HEK293T (cell line): Measurements from ENCODE around the gene PRIMA1.

ENCODE experiments used
- ARNT ChIP-seq: fragments of 450-650 bp; IDR thresholded peaks from 2 replicates; pipeline ENCODE4 v1.6.1; 2017; ENCODE audit warnings: mild to moderate bottlenecking
- BHLHE40 ChIP-seq: fragments of 450-650 bp; IDR thresholded peaks from 2 replicates; pipeline ENCODE4 v1.6.1; 2016; ENCODE audit warnings: mild to moderate bottlenecking, moderate library complexity, borderline replicate concordance
- CTBP1 ChIP-seq: fragments of 450-650 bp; IDR thresholded peaks from 2 replicates; pipeline ENCODE4 v1.6.1; 2016; ENCODE audit warnings: borderline replicate concordance
- ELF4 ChIP-seq: fragments of 450-650 bp; IDR thresholded peaks from 2 replicates; pipeline ENCODE4 v1.6.1; 2017; ENCODE audit warnings: antibody characterized with exemption
- FOXA1 ChIP-seq: fragments of 450-650 bp; IDR thresholded peaks from 2 replicates; pipeline ENCODE4 v1.6.1; 2016; ENCODE audit warnings: mild to moderate bottlenecking
- FOXM1 ChIP-seq: fragments of 450-650 bp; IDR thresholded peaks from 2 replicates; pipeline ENCODE4 v1.6.1; 2017; ENCODE audit warnings: mild to moderate bottlenecking, borderline replicate concordance
- HDGF ChIP-seq: fragments of 450-650 bp; IDR thresholded peaks from 2 replicates; pipeline ENCODE4 v1.6.1; 2017; ENCODE audit warnings: antibody characterized with exemption, borderline replicate concordance
- L3MBTL2 ChIP-seq: fragments of 450-650 bp; conservative IDR thresholded peaks from 2 replicates; pipeline ENCODE4 v1.6.1; 2016; ENCODE audit warnings: mild to moderate bottlenecking
- LEF1 ChIP-seq: fragments of 450-650 bp; IDR thresholded peaks from 2 replicates; pipeline ENCODE4 v1.6.1; 2017; ENCODE audit warnings: mild to moderate bottlenecking, borderline replicate concordance
- NFRKB ChIP-seq: fragments of 450-650 bp; IDR thresholded peaks from 2 replicates; pipeline ENCODE4 v1.6.1; 2016; ENCODE audit warnings: mild to moderate bottlenecking, moderate library complexity
- PKNOX1 ChIP-seq: fragments of 450-650 bp; IDR thresholded peaks from 2 replicates; pipeline ENCODE4 v1.6.1; 2016
- SP1 ChIP-seq: fragments of 450-650 bp; IDR thresholded peaks from 2 replicates; pipeline ENCODE4 v1.6.1; 2017
- SUZ12 ChIP-seq: fragments of 450-650 bp; IDR thresholded peaks from 2 replicates; pipeline ENCODE4 v1.6.1; 2016; ENCODE audit warnings: mild to moderate bottlenecking
- ZNF384 ChIP-seq: fragments of 450-650 bp; IDR thresholded peaks from 2 replicates; pipeline ENCODE4 v1.6.1; 2016

- TF ChIP-seq BHLHE40: no peak
- no peak for TF ChIP-seq L3MBTL2
- no peak for TF ChIP-seq FOXA1
- no peak for TF ChIP-seq SP1
- TF ChIP-seq NFRKB: no peak
- TF ChIP-seq PKNOX1: no peak
- no peak for TF ChIP-seq ARNT
- no peak for TF ChIP-seq ZNF384
- no peak for TF ChIP-seq SUZ12
- no peak for TF ChIP-seq CTBP1
- TF ChIP-seq FOXM1: no peak
- no peak for TF ChIP-seq ELF4
- TF ChIP-seq LEF1: no peak
- TF ChIP-seq HDGF: no peak
These were observed 51.8 kb downstream of the PRIMA1 start for GRCh38 chr14:93736378-93737014.
